Endodermal cell (in vitro differentiated cells): ENCODE measurements around the gene BNIP2. TPM values are rescaled to one million over a fixed set of nuclear protein-coding genes. Genes with fewer than 3 reads are reported as not detected.

Experiments used
- DNase-seq: peaks from one replicate; pipeline ENCODE4 v3.0.0-alpha.2; 2017
- H3K27ac ChIP-seq: 2 replicates; pipeline ENCODE4 v1.5.1; 2013; ENCODE audit warnings: mild to moderate bottlenecking, low read depth, low read length, moderate library complexity
- H3K27me3 ChIP-seq: 2 replicates; pipeline ENCODE4 v1.6.1; 2013; ENCODE audit warnings: mild to moderate bottlenecking, low read length, moderate library complexity; ENCODE audit not compliant: insufficient read depth, control insufficient read depth, poor library complexity, severe bottlenecking
- H3K36me3 ChIP-seq: 2 replicates; pipeline ENCODE4 v1.7.0; 2013; ENCODE audit warnings: mild to moderate bottlenecking, low read length, moderate library complexity; ENCODE audit not compliant: control insufficient read depth, insufficient read depth
- H3K4me1 ChIP-seq: one replicate; pipeline ENCODE4 v1.7.0; 2013; ENCODE audit warnings: low read length; ENCODE audit not compliant: control insufficient read depth, insufficient read depth
- H3K4me3 ChIP-seq: 2 replicates; pipeline ENCODE4 v1.5.1; 2013; ENCODE audit warnings: mild to moderate bottlenecking, low read length, moderate library complexity
- H3K9ac ChIP-seq: 2 replicates; pipeline ENCODE4 v1.6.1; 2013; ENCODE audit warnings: mild to moderate bottlenecking, low read length, moderate library complexity; ENCODE audit not compliant: poor library complexity, severe bottlenecking; ENCODE audit errors: extremely low read depth
- H3K9me3 ChIP-seq: 2 replicates; pipeline ENCODE4 v1.6.1; 2013; ENCODE audit warnings: mild to moderate bottlenecking, low read length, moderate library complexity; ENCODE audit not compliant: control insufficient read depth
- H3K27ac Mint-ChIP-seq: 2 replicates; pipeline ENCODE4 v1.8.0; 2020; ENCODE audit warnings: mixed read lengths
- H3K27me3 Mint-ChIP-seq: 2 replicates; pipeline ENCODE4 v1.8.0; 2021; ENCODE audit warnings: mild to moderate bottlenecking, mixed read lengths; ENCODE audit not compliant: insufficient read depth
- H3K36me3 Mint-ChIP-seq: 2 replicates; pipeline ENCODE4 v1.8.0; 2020; ENCODE audit warnings: low read depth, mixed read lengths
- H3K4me1 Mint-ChIP-seq: 2 replicates; pipeline ENCODE4 v1.8.0; 2020; ENCODE audit warnings: mixed read lengths
- H3K4me3 Mint-ChIP-seq: 2 replicates; pipeline ENCODE4 v1.8.0; 2020; ENCODE audit warnings: mild to moderate bottlenecking, moderate library complexity, mixed read lengths
- H3K9me3 Mint-ChIP-seq: 2 replicates; pipeline ENCODE4 v1.8.0; 2020; ENCODE audit warnings: mild to moderate bottlenecking, mixed read lengths
- WGBS, 2 experiments: methylation state at CpG; one replicate each; pipeline versions ENCODE4 v1.1.5 to v1.1.7; 2013; ENCODE audit warnings: missing lambda C conversion rate in 2 of 2, mixed read lengths in 1 of 2; ENCODE audit not compliant: insufficient coverage in 1 of 2, insufficient read length in 1 of 2; 5-methylcytosine and 5-hydroxymethylcytosine counted together
- total RNA-seq, 2 donors: library from RNA; stranded (reverse); fragmentation: NEBNext Ultra II Directional in 1 of 2; extraction: Animal tissue kit (Norgen Biotek cat#: 25700) in 1 of 2; gene quantifications; 2 replicates in 1 of 2; 3 replicates in 1 of 2; pipeline ENCODE4 v1.2.1, GENCODE V29; 2021
- TF ChIP-seq, protein P1 (sequence below): fragments of 200-600 bp; sonication (generic); conservative IDR thresholded peaks from 2 replicates; pipeline ENCODE4 v1.5.0; 2021; ENCODE audit warnings: antibody characterized with exemption, mild to moderate bottlenecking

Gene BNIP2
- total RNA-seq, 2 donors from 2014 or later: 52.3 to 52.6 TPM

DNA sequence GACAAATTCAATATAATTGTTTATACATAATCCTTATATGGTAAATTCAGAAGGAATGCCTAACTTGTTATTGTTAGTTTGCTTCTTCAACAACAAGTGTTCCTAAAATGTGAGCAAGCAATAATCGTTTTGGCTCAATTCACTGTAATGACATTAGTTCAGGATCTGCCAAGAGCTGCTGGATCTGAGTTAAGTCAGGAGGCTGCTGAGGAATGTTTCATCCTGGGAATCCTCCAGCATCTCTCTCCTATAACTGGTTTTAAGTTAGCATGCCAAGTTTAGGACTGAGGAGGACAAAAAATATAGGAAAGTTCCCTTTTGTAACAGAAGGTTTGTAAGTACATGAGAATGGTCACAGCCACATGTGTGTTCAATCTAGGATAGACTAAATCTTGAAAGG lies 26.9 kb downstream of the BNIP2 start:
- 89 to 100% methylated on average over 1 of the region's 1 CpG for WGBS, 2 experiments
- Histone ChIP-seq H3K27ac (no peak overlapping the region), H3K9ac (no peak overlapping the region), H3K4me3 (no peak overlapping the region), H3K36me3 (peaks cover 71% of the 10 kb centered on the region), H3K27me3 (no peaks in the 10 kb centered on the region), H3K4me1 (no peaks in the 10 kb centered on the region), H3K9me3 (peaks cover 7% of the 10 kb centered on the region)
- Mint-ChIP-seq H3K27ac (no peak overlapping the region), H3K27me3 (no peaks in the 10 kb centered on the region), H3K36me3 (peaks cover 55% of the 10 kb centered on the region), H3K4me1 (no peaks in the 10 kb centered on the region), H3K4me3 (no peak overlapping the region), H3K9me3 (peaks cover 2% of the 10 kb centered on the region)
- TF ChIP-seq, protein P1, sequence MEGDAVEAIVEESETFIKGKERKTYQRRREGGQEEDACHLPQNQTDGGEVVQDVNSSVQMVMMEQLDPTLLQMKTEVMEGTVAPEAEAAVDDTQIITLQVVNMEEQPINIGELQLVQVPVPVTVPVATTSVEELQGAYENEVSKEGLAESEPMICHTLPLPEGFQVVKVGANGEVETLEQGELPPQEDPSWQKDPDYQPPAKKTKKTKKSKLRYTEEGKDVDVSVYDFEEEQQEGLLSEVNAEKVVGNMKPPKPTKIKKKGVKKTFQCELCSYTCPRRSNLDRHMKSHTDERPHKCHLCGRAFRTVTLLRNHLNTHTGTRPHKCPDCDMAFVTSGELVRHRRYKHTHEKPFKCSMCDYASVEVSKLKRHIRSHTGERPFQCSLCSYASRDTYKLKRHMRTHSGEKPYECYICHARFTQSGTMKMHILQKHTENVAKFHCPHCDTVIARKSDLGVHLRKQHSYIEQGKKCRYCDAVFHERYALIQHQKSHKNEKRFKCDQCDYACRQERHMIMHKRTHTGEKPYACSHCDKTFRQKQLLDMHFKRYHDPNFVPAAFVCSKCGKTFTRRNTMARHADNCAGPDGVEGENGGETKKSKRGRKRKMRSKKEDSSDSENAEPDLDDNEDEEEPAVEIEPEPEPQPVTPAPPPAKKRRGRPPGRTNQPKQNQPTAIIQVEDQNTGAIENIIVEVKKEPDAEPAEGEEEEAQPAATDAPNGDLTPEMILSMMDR: no peak
- no peak for DNase-seq

DNA sequence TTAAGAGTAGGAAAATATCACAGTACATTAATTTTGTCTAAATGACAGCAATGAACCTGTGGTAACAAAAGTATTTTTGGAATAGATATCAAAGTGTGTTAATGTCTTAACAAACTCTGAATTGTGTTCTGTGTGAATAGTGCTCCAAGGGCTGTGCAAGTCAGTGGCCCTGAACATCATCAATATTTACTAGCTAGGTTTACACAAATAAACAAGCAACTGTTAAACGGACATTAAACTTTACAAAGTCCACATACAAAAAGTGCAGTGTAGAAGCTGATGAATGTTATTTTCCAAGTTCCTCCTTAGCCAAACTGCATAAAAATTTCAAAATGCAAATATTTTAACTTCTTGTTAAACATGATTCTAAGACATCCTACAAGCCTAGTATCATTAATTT lies 29.8 kb downstream of the BNIP2 start:
- DNase-seq: no peak
- H3K4me1 ChIP-seq: peaks cover 4% of the 10 kb centered on the region
- no peak overlapping the region for H3K27ac ChIP-seq
- Mint-ChIP-seq H3K27me3 (no peaks in the 10 kb centered on the region), H3K4me3 (no peak overlapping the region), H3K36me3 (peaks cover 42% of the 10 kb centered on the region), H3K4me1 (no peaks in the 10 kb centered on the region), H3K27ac (no peak overlapping the region), H3K9me3 (peaks cover 2% of the 10 kb centered on the region)
- TF ChIP-seq, protein P1: no peak
- peaks cover 7% of the 10 kb centered on the region for H3K9me3 ChIP-seq
- 80 to 100% methylated on average over 1 of the region's 1 CpG for WGBS, 2 experiments
- H3K9ac ChIP-seq: no peak overlapping the region
- H3K27me3 ChIP-seq: no peaks in the 10 kb centered on the region
- no peak overlapping the region for H3K4me3 ChIP-seq
- peaks cover 62% of the 10 kb centered on the region for H3K36me3 ChIP-seq

DNA sequence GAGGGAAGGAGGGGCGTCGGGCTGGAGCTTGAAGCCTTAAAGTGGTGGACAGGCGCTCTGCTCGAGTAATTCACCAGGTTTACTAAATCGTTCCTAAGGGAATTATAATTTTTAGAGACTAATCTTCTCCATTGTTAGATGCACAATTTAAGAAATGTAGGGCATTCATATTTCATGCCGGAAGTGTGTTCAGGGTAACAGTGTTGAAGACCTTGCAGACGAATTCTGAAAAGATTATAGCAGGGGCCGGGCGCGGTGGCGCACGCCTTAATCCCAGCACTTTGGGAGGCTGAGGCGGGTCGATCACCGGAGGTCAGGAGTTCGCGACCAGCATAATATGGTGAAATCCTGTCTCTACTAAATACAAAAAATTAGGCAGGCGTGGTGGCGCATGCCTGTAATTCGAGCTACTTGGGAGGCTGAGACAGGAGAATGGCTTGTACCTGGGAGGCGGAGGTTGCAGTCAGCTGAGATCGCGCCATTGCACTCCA lies 31.4 kb downstream of the BNIP2 start:
- no peak overlapping the region for H3K9ac ChIP-seq
- Mint-ChIP-seq H3K36me3 (peaks cover 32% of the 10 kb centered on the region), H3K27ac (no peak overlapping the region)

More for the DNA sequence above, 31.4 kb downstream of the BNIP2 start:
- Histone ChIP-seq H3K4me3 (peak overlapping the region; percentile 97), H3K4me1 (peaks cover 4% of the 10 kb centered on the region), H3K27ac (no peak overlapping the region), H3K36me3 (peaks cover 62% of the 10 kb centered on the region), H3K9me3 (peaks cover 15% of the 10 kb centered on the region), H3K27me3 (no peaks in the 10 kb centered on the region)
- TF ChIP-seq, protein P1: no peak
- no peaks in the 10 kb centered on the region for H3K4me1 Mint-ChIP-seq
- no peaks in the 10 kb centered on the region for H3K27me3 Mint-ChIP-seq
- 76 to 84% methylated on average over 16 to 23 of the region's 23 CpGs for WGBS, 2 experiments
- H3K9me3 Mint-ChIP-seq: peaks cover 3% of the 10 kb centered on the region
- DNase-seq: no peak
- H3K4me3 Mint-ChIP-seq: no peak overlapping the region
